IMR-90 (cell line): Measurements from ENCODE around the gene FSTL5. TPM values are rescaled to one million over a fixed set of nuclear protein-coding genes. Genes with fewer than 3 reads are reported as not detected.

Experiments used
- ATAC-seq: fragments of 200-7000 bp; cut with Tn5 transposase; 2 replicates; pipeline ENCODE4 v1.9.1; 2020; ENCODE audit warnings: low read depth, mild to moderate bottlenecking, moderate library complexity
- BruUV-seq: library from RNA; stranded (reverse); fragments of 400-500 nt; replicated peaks from 2 replicates; lab custom pipeline; 2021; lab: Mats Ljungman, UMichigan
- CTCF ChIA-PET: fragments of 300-600 bp; formaldehyde crosslinking; extraction: SDS; loops from one replicate; lab custom pipeline; 2021; ENCODE audit warnings: antibody characterized with exemption; lab: Yijun Ruan, JAX
- POLR2A ChIA-PET: fragments of 300-600 bp; sonication (Branson Sonifier 250); formaldehyde crosslinking; loops from one replicate; lab custom pipeline; 2022; ENCODE audit warnings: antibody characterized with exemption; ENCODE audit not compliant: unreplicated experiment; lab: Charles Lee
- DNase-seq: peaks from one replicate; pipeline ENCODE4 v3.0.0; 2013
- H2AFZ ChIP-seq: replicated peaks from 2 replicates; pipeline ENCODE3; 2013; ENCODE audit warnings: low read length, mild to moderate bottlenecking; ENCODE audit not compliant: poor library complexity
- H2AK5ac ChIP-seq: 2 replicates; pipeline ENCODE4 v1.6.1; 2013; ENCODE audit warnings: low read depth, low read length, inconsistent platforms
- H2AK9ac ChIP-seq: replicated peaks from 2 replicates; pipeline ENCODE3; 2013; ENCODE audit warnings: mild to moderate bottlenecking, low read depth, low read length, moderate library complexity; ENCODE audit not compliant: poor library complexity
- H2BK120ac ChIP-seq: 2 replicates; pipeline ENCODE4 v1.6.1; 2013; ENCODE audit warnings: low read depth, low read length, inconsistent platforms
- H2BK15ac ChIP-seq: 3 replicates; pipeline ENCODE4 v1.6.1; 2013; ENCODE audit warnings: low read depth, low read length, inconsistent platforms
- H2BK20ac ChIP-seq: 2 replicates; pipeline ENCODE4 v1.6.1; 2013; ENCODE audit warnings: low read depth, mild to moderate bottlenecking, inconsistent platforms, low read length, moderate library complexity
- H2BK5ac ChIP-seq: 2 replicates; pipeline ENCODE4 v1.6.1; 2013; ENCODE audit warnings: mild to moderate bottlenecking, low read depth, low read length, inconsistent platforms; ENCODE audit not compliant: poor library complexity, severe bottlenecking
- H3K14ac ChIP-seq: replicated peaks from 2 replicates; pipeline ENCODE4 v1.6.1; 2013; ENCODE audit warnings: low read depth, low read length, inconsistent platforms
- H3K18ac ChIP-seq: 2 replicates; pipeline ENCODE4 v1.6.1; 2013; ENCODE audit warnings: low read depth, low read length, control low read depth
- H3K23ac ChIP-seq: 2 replicates; pipeline ENCODE4 v1.6.1; 2013; ENCODE audit warnings: low read depth, low read length, inconsistent platforms
- H3K27ac ChIP-seq: 2 replicates; pipeline ENCODE4 v1.5.1; 2013; ENCODE audit warnings: mild to moderate bottlenecking, control low read depth, low read length; ENCODE audit not compliant: insufficient read depth
- H3K27me3 ChIP-seq: 2 replicates; pipeline ENCODE4 v1.6.1; 2013; ENCODE audit warnings: low read length; ENCODE audit not compliant: control insufficient read depth, insufficient read depth
- H3K36me3 ChIP-seq: 2 replicates; pipeline ENCODE4 v1.6.1; 2013; ENCODE audit warnings: low read length, mixed read lengths; ENCODE audit not compliant: control insufficient read depth, insufficient read depth
- H3K4ac ChIP-seq: 2 replicates; pipeline ENCODE4 v1.6.1; 2013; ENCODE audit warnings: low read depth, low read length, inconsistent platforms
- H3K4me1 ChIP-seq: 2 replicates; pipeline ENCODE4 v1.6.1; 2013; ENCODE audit warnings: low read length, mixed read lengths; ENCODE audit not compliant: control insufficient read depth, insufficient read depth
- H3K4me2 ChIP-seq: 2 replicates; pipeline ENCODE4 v1.6.1; 2013; ENCODE audit warnings: low read depth, mild to moderate bottlenecking, control low read depth, low read length, moderate library complexity
- H3K4me3 ChIP-seq: 2 replicates; pipeline ENCODE4 v1.5.1; 2013; ENCODE audit warnings: low read depth, mild to moderate bottlenecking, control low read depth, low read length, moderate library complexity; ENCODE audit not compliant: insufficient read depth
- H3K56ac ChIP-seq: 2 replicates; pipeline ENCODE4 v1.6.1; 2013; ENCODE audit warnings: low read length, inconsistent platforms; ENCODE audit not compliant: insufficient read depth; ENCODE audit errors: extremely low read depth
- H3K79me1 ChIP-seq, 2 experiments: 2 replicates each; pipeline ENCODE4 v1.6.1; 2013; ENCODE audit warnings: low read length in 2 of 2, inconsistent platforms in 1 of 2, low read depth in 1 of 2
- H3K9ac ChIP-seq: 2 replicates; pipeline ENCODE4 v1.6.1; 2013; ENCODE audit warnings: low read depth, low read length, control low read depth
- H3K9me1 ChIP-seq: 2 replicates; pipeline ENCODE4 v1.6.1; 2013; ENCODE audit warnings: low read length, inconsistent platforms; ENCODE audit not compliant: insufficient read depth
- H3K9me3 ChIP-seq: 2 replicates; pipeline ENCODE4 v1.6.1; 2013; ENCODE audit warnings: low read length; ENCODE audit not compliant: control insufficient read depth, insufficient read depth
- H4K20me1 ChIP-seq: 2 replicates; pipeline ENCODE4 v1.6.1; 2013; ENCODE audit warnings: low read length, inconsistent platforms; ENCODE audit not compliant: insufficient read depth
- H4K5ac ChIP-seq: 2 replicates; pipeline ENCODE4 v1.6.1; 2013; ENCODE audit warnings: mild to moderate bottlenecking, low read depth, low read length, control low read depth
- H4K8ac ChIP-seq, 2 experiments: 2 replicates each; pipeline ENCODE4 v1.6.1; 2013; ENCODE audit warnings: low read depth in 2 of 2, low read length in 2 of 2, control low read depth in 1 of 2, inconsistent platforms in 1 of 2
- H4K91ac ChIP-seq: 2 replicates; pipeline ENCODE4 v1.6.1; 2013; ENCODE audit warnings: low read depth, low read length, inconsistent platforms; ENCODE audit not compliant: insufficient read depth
- CEBPB ChIP-seq: IDR thresholded peaks from 2 replicates; pipeline ENCODE4 v1.6.1; 2012; ENCODE audit warnings: low read depth, low read length, improper control_type of control experiment
- CHD1 ChIP-seq: IDR thresholded peaks from 2 replicates; pipeline ENCODE4 v1.6.1; 2012; ENCODE audit warnings: low read depth, low read length, improper control_type of control experiment
- FOS ChIP-seq: fragments of 150-350 bp; IDR thresholded peaks from 2 replicates; pipeline ENCODE4 v1.6.1; 2016; ENCODE audit warnings: low read depth, low read length
- MAFK ChIP-seq: IDR thresholded peaks from 2 replicates; pipeline ENCODE4 v1.6.1; 2012; ENCODE audit warnings: low read depth, low read length, improper control_type of control experiment
- MAZ ChIP-seq: IDR thresholded peaks from 2 replicates; pipeline ENCODE4 v1.6.1; 2012; ENCODE audit warnings: low read depth, mild to moderate bottlenecking, low read length, improper control_type of control experiment, moderate library complexity, borderline replicate concordance
- RAD21 ChIP-seq: IDR thresholded peaks from 2 replicates; pipeline ENCODE4 v1.6.1; 2012; ENCODE audit warnings: low read length, improper control_type of control experiment
- RCOR1 ChIP-seq: IDR thresholded peaks from 2 replicates; pipeline ENCODE4 v1.6.1; 2012; ENCODE audit warnings: mild to moderate bottlenecking, low read length, improper control_type of control experiment; ENCODE audit not compliant: insufficient replicate concordance
- RFX5 ChIP-seq: IDR thresholded peaks from 2 replicates; pipeline ENCODE4 v1.8.0; 2012; ENCODE audit warnings: low read depth, mild to moderate bottlenecking, low read length, moderate library complexity
- WGBS, 2 experiments: methylation state at CpG; one replicate each; pipeline versions ENCODE4 v1.1.5 to v1.1.7; 2013; ENCODE audit warnings: missing lambda C conversion rate in 2 of 2; ENCODE audit not compliant: insufficient read length in 1 of 2; ENCODE audit errors: extremely low coverage in 2 of 2; 5-methylcytosine and 5-hydroxymethylcytosine counted together
- dilution Hi-C: fragments of 300-500 bp; cut with HindIII; formaldehyde crosslinking; loops from one replicate; pipeline ENCODE4 v1.14.3; 2018; ENCODE audit warnings: low sequenced_read_pairs; ENCODE audit not compliant: unreplicated experiment
- in situ Hi-C: fragments of 300-500 bp; cut with MboI; formaldehyde crosslinking; loops from 3 replicates; pipeline ENCODE4 v1.14.3; 2019; ENCODE audit warnings: low sequenced_read_pairs, inconsistent platforms, mixed read lengths
- intact Hi-C: fragments of 100-400 bp; cut with micrococcal nuclease; formaldehyde crosslinking; loops from 2 replicates; pipeline ENCODE4 v1.10.0; 2022
- polyA plus RNA-seq, 3 experiments: library from polyadenylated mRNA; depleted of rRNA; stranded (reverse); fragments of >200 nt; gene quantifications; 2 replicates each; pipeline ENCODE4 v1.2.3, GENCODE V29; 2012; ENCODE audit warnings: low replicate concordance in 1 of 3
- total RNA-seq: library from RNA; depleted of rRNA; stranded (reverse); fragments of >200 nt; gene quantifications from 2 replicates; pipeline ENCODE4 v1.2.3, GENCODE V29; 2012
- TF ChIP-seq, protein P1 (sequence below): fragments of 150-350 bp; IDR thresholded peaks from 2 replicates; pipeline ENCODE4 v1.6.1; 2016; ENCODE audit warnings: low read depth, mild to moderate bottlenecking, low read length, moderate library complexity, borderline replicate concordance
- TF ChIP-seq, protein P2 (sequence below): conservative IDR thresholded peaks from 2 replicates; pipeline ENCODE4 v1.5.1; 2012; ENCODE audit warnings: mild to moderate bottlenecking, low read depth, low read length, improper control_type of control experiment

The FSTL5 gene
- total and polyA plus RNA-seq, 2 of the 4 experiments (the other 2 are of a cell fraction) = under 0.01 TPM; not detected in 1

DNA sequence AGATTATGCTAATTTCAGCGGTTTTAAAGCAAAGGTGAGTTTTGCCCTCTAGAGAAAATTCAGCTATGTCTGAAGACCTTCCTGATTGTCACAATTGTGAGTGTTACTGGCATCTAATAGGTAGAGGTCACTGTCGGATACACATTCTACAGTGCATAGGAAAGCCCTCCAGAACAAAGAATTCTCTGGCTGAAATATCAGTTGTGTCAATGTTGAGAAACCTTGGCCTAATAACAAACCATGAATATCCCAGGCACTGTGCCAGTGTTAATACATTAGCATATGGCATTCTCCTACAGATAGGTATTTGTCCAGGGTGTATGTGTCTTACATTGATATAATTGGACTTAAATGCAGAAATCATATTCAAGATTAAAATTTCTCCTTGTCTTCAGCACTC lies 294.3 kb downstream of the FSTL5 start:
- Histone ChIP-seq H2BK20ac (no peak overlapping the region), H2BK15ac (no peak overlapping the region), H2BK120ac (no peak overlapping the region), H3K36me3 (no peaks in the 10 kb centered on the region), H4K5ac (no peak overlapping the region), H3K4me2 (no peak overlapping the region), H3K4me1 (no peaks in the 10 kb centered on the region), H3K27ac (no peak overlapping the region), H3K79me1 (no peaks in the 10 kb centered on the region), H4K8ac (no peak overlapping the region), H3K14ac (no peak overlapping the region), H3K9me1 (no peaks in the 10 kb centered on the region), H2AK9ac (no peak overlapping the region), H3K9ac (no peak overlapping the region), H2AK5ac (no peak overlapping the region), H4K20me1 (no peaks in the 10 kb centered on the region), H2AFZ (no peak overlapping the region), H3K4ac (no peak overlapping the region), H3K27me3 (no peaks in the 10 kb centered on the region), H3K56ac (no peak overlapping the region), H3K23ac (no peak overlapping the region), H3K18ac (no peak overlapping the region), H3K4me3 (no peak overlapping the region), H3K9me3 (0 out of 2 replicates have a peak, but pooled peaks cover 1% of the 10 kb centered on the region), H4K91ac (no peak overlapping the region), H2BK5ac (no peak overlapping the region)
- ATAC-seq = no peak
- BruUV-seq = no TSS peak
- CTCF ChIA-PET = no interaction called here
- DNase-seq = no peak
- no CpG with 5 or more reads among the region's 2 CpGs for WGBS, 2 experiments
- dilution Hi-C loops = no loop called here
- POLR2A ChIA-PET = no interaction called here
- intact Hi-C loops = no loop called here
- in situ Hi-C loops = no loop called here
- TF ChIP-seq, protein P1, sequence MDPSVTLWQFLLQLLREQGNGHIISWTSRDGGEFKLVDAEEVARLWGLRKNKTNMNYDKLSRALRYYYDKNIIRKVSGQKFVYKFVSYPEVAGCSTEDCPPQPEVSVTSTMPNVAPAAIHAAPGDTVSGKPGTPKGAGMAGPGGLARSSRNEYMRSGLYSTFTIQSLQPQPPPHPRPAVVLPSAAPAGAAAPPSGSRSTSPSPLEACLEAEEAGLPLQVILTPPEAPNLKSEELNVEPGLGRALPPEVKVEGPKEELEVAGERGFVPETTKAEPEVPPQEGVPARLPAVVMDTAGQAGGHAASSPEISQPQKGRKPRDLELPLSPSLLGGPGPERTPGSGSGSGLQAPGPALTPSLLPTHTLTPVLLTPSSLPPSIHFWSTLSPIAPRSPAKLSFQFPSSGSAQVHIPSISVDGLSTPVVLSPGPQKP = no peak
- TF ChIP-seq RCOR1 (no peak), RFX5 (no peak), FOS (no peak), RAD21 (no peak), CHD1 (no peak), MAFK (no peak), MAZ (no peak), CEBPB (no peak)
- TF ChIP-seq, protein P2, sequence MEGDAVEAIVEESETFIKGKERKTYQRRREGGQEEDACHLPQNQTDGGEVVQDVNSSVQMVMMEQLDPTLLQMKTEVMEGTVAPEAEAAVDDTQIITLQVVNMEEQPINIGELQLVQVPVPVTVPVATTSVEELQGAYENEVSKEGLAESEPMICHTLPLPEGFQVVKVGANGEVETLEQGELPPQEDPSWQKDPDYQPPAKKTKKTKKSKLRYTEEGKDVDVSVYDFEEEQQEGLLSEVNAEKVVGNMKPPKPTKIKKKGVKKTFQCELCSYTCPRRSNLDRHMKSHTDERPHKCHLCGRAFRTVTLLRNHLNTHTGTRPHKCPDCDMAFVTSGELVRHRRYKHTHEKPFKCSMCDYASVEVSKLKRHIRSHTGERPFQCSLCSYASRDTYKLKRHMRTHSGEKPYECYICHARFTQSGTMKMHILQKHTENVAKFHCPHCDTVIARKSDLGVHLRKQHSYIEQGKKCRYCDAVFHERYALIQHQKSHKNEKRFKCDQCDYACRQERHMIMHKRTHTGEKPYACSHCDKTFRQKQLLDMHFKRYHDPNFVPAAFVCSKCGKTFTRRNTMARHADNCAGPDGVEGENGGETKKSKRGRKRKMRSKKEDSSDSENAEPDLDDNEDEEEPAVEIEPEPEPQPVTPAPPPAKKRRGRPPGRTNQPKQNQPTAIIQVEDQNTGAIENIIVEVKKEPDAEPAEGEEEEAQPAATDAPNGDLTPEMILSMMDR = no peak
